Hepatocyte (in vitro differentiated cells): ENCODE measurements around the gene DOCK3. TPM values are rescaled to one million over a fixed set of nuclear protein-coding genes. Genes with fewer than 3 reads are reported as not detected.

Experiments used
- DNase-seq: peaks from one replicate; pipeline ENCODE4 v3.0.0-alpha.2; 2016; ENCODE audit warnings: low spot score
- H2AFZ ChIP-seq: fragments of 200-600 bp; sonication (generic); 2 replicates; pipeline ENCODE4 v1.6.0; 2016; ENCODE audit warnings: antibody characterized with exemption, mild to moderate bottlenecking
- H3K27ac ChIP-seq: fragments of 200-600 bp; sonication (generic); 2 replicates; pipeline ENCODE4 v1.5.1; 2016; ENCODE audit warnings: mild to moderate bottlenecking
- H3K27me3 ChIP-seq: fragments of 200-600 bp; sonication (generic); 2 replicates; pipeline ENCODE4 v1.6.1; 2016
- H3K36me3 ChIP-seq: fragments of 200-600 bp; sonication (generic); replicated peaks from 2 replicates; pipeline ENCODE4 v1.5.1; 2016; ENCODE audit warnings: low read depth; ENCODE audit not compliant: insufficient read depth
- H3K4me1 ChIP-seq: fragments of 200-600 bp; sonication (generic); 2 replicates; pipeline ENCODE4 v1.5.1; 2016; ENCODE audit warnings: mild to moderate bottlenecking, moderate library complexity; ENCODE audit not compliant: insufficient read depth
- H3K4me2 ChIP-seq: fragments of 200-600 bp; sonication (generic); 2 replicates; pipeline ENCODE4 v1.6.0; 2016
- H3K4me3 ChIP-seq: fragments of 200-600 bp; sonication (generic); 2 replicates; pipeline ENCODE4 v1.5.1; 2016; ENCODE audit warnings: mild to moderate bottlenecking
- H3K79me2 ChIP-seq: fragments of 200-600 bp; sonication (generic); 2 replicates; pipeline ENCODE4 v1.6.0; 2017; ENCODE audit warnings: mild to moderate bottlenecking
- H3K9me2 ChIP-seq: fragments of 200-600 bp; sonication (generic); replicated peaks from 2 replicates; pipeline ENCODE4 v1.6.0; 2017; ENCODE audit warnings: mild to moderate bottlenecking; ENCODE audit not compliant: insufficient read depth
- H3K9me3 ChIP-seq: fragments of 200-600 bp; sonication (generic); 2 replicates; pipeline ENCODE4 v1.5.1; 2016; ENCODE audit warnings: low read depth, mild to moderate bottlenecking
- H4K20me1 ChIP-seq: fragments of 200-600 bp; sonication (generic); 2 replicates; pipeline ENCODE4 v1.6.0; 2016; ENCODE audit warnings: mild to moderate bottlenecking; ENCODE audit not compliant: insufficient read depth, poor library complexity, severe bottlenecking
- EZH2 ChIP-seq: fragments of 200-600 bp; sonication (generic); IDR thresholded peaks from 2 replicates; pipeline ENCODE4 v1.6.1; 2016; ENCODE audit warnings: antibody characterized with exemption, mild to moderate bottlenecking, borderline replicate concordance
- EZH2phosphoT487 ChIP-seq: fragments of 200-600 bp; sonication (generic); IDR thresholded peaks from one replicate; pipeline ENCODE4 v1.6.1; 2018; ENCODE audit warnings: antibody characterized with exemption, mild to moderate bottlenecking, low read depth, moderate library complexity; ENCODE audit not compliant: unreplicated experiment, severe bottlenecking
- WGBS: methylation state at CpG from one replicate; pipeline ENCODE4 v1.1.6; 2016; ENCODE audit warnings: low lambda C conversion rate; ENCODE audit errors: missing lambda C conversion rate; 5-methylcytosine and 5-hydroxymethylcytosine counted together
- polyA plus RNA-seq: library from polyadenylated mRNA; unstranded; fragments of >200 nt; fragmentation: Nextera tagmentation; extraction: Ambion mirVana; gene quantifications from 2 replicates; pipeline ENCODE4 v1.2.1, GENCODE V29; 2016
- total RNA-seq: library from RNA; depleted of rRNA; stranded (reverse); fragments of >200 nt; gene quantifications from 2 replicates; pipeline ENCODE4 v1.2.3, GENCODE V29; 2014
- TF ChIP-seq, protein P1 (sequence below): fragments of 200-600 bp; sonication (generic); IDR thresholded peaks from 2 replicates; pipeline ENCODE4 v1.5.1; 2016; ENCODE audit warnings: antibody characterized with exemption, mild to moderate bottlenecking; ENCODE audit not compliant: poor library complexity

The DOCK3 gene
- total and polyA plus RNA-seq, 2 experiments from 2014 or later, result 0.77 to 1.6 TPM

DNA sequence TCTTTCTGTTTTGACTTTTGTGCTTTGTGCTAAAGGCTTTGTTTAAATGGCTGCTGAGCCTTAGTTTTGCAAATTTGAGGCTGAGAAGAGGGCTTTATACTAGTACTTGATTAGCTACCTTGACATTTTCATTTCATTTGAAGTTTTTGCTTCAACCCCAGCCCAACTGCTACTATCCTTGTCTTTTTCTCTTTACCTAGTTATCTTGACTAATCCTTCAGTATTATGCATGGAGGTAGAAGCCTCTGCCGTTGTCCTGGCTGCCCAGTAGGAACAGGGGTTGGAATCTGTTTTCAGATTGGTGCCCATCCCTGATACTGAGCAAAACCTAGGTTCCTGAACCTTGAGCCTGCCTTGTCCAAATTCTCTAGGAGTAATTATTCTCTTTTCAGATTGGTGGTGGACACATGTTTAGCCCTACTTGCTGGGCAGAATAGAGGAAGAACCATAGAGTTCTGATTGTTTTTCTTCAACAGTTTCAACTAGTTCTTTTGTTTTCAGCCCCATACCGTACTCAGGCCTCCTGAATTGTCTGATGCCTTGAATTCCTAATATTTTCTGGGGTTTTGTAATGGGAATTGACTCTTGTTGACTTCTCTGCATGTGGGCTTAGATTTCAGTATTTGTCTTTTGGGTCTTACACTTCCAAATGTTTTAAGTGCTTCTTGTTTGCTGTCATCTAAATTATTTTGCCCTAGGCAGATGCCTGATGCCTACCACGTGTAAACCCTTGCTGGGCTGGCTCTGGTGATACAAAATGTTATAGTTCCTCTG is 143.2 kb downstream of the DOCK3 start:
- no peaks in the 10 kb centered on the region for H3K9me2 ChIP-seq
- WGBS, result 36% methylated on average over 3 of the region's 3 CpGs
- H3K4me1 ChIP-seq, result no peaks in the 10 kb centered on the region
- H4K20me1 ChIP-seq, result no peaks in the 10 kb centered on the region
- TF ChIP-seq EZH2phosphoT487 (no peak), EZH2 (no peak)
- TF ChIP-seq, protein P1, sequence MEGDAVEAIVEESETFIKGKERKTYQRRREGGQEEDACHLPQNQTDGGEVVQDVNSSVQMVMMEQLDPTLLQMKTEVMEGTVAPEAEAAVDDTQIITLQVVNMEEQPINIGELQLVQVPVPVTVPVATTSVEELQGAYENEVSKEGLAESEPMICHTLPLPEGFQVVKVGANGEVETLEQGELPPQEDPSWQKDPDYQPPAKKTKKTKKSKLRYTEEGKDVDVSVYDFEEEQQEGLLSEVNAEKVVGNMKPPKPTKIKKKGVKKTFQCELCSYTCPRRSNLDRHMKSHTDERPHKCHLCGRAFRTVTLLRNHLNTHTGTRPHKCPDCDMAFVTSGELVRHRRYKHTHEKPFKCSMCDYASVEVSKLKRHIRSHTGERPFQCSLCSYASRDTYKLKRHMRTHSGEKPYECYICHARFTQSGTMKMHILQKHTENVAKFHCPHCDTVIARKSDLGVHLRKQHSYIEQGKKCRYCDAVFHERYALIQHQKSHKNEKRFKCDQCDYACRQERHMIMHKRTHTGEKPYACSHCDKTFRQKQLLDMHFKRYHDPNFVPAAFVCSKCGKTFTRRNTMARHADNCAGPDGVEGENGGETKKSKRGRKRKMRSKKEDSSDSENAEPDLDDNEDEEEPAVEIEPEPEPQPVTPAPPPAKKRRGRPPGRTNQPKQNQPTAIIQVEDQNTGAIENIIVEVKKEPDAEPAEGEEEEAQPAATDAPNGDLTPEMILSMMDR, result no peak
- no peak for DNase-seq
- no peak overlapping the region for H3K4me2 ChIP-seq
- H3K27me3 ChIP-seq, result no peaks in the 10 kb centered on the region
- H3K27ac ChIP-seq, result peak overlapping the region; percentile 14
- no peaks in the 10 kb centered on the region for H3K79me2 ChIP-seq
- H2AFZ ChIP-seq, result no peak overlapping the region
- H3K9me3 ChIP-seq, result no peaks in the 10 kb centered on the region
- no peak overlapping the region for H3K4me3 ChIP-seq
- H3K36me3 ChIP-seq, result no peaks in the 10 kb centered on the region

DNA sequence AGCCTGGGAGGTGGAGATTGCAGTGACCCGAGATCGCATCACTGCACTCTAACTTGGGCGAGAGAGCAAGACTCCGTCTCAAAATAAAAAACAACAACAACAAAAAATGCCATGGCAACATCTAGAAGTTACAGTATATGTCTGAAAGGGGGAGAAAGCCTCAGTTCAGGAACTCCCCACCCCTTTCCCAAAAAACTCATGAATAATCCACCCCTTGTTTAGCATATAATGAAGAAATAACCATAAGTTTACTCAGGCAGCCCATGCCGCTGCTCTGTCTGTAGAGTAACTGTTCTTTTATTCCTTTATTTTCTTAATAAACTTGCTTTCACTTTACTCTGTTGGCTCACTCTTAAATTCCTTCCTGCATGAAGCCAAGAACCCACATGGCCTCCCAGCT is 145.2 kb downstream of the DOCK3 start:
- Histone ChIP-seq H3K9me3 (no peaks in the 10 kb centered on the region), H3K4me3 (no peak overlapping the region), H3K79me2 (no peaks in the 10 kb centered on the region), H3K9me2 (no peaks in the 10 kb centered on the region), H3K27me3 (no peaks in the 10 kb centered on the region), H3K4me1 (no peaks in the 10 kb centered on the region), H2AFZ (no peak overlapping the region), H3K36me3 (no peaks in the 10 kb centered on the region), H3K4me2 (no peak overlapping the region), H3K27ac (no peak overlapping the region), H4K20me1 (no peaks in the 10 kb centered on the region)
- no peak for DNase-seq
- TF ChIP-seq EZH2phosphoT487 (no peak), EZH2 (no peak)
- TF ChIP-seq, protein P1, result no peak
- 96% methylated on average over 5 of the region's 5 CpGs for WGBS

DNA sequence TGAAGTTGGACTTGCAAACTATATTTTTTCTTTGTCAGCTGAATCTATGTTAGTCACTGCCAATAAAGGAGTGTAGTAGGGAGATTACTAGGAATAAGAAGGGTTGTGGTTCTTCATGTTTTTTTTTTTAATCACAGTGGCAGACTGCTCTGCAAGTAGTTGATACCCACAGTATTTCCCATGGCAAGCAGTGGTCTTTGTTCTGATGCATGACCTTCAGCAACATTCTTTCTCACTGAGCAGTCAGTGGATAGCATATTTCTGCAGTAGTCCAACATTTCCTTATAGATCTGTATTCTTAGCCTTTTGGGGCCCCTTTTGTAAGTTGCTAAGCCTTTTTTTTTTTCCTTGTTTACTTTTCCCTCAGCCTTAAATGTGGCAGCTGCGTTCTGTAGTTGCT is 151.1 kb downstream of the DOCK3 start:
- no peaks in the 10 kb centered on the region for H3K9me3 ChIP-seq
- H3K27ac ChIP-seq, result no peak overlapping the region
- DNase-seq, result no peak
- H4K20me1 ChIP-seq, result no peaks in the 10 kb centered on the region
- no peaks in the 10 kb centered on the region for H3K9me2 ChIP-seq
- H3K27me3 ChIP-seq, result no peaks in the 10 kb centered on the region
- TF ChIP-seq EZH2 (no peak), EZH2phosphoT487 (no peak)
- TF ChIP-seq, protein P1, result no peak
- H3K4me1 ChIP-seq, result peaks cover 5% of the 10 kb centered on the region
- H3K36me3 ChIP-seq, result no peaks in the 10 kb centered on the region
- no peaks in the 10 kb centered on the region for H3K79me2 ChIP-seq
- H2AFZ ChIP-seq, result no peak overlapping the region
- 43% methylated on average over 1 of the region's 1 CpG for WGBS
- H3K4me2 ChIP-seq, result no peak overlapping the region
- no peak overlapping the region for H3K4me3 ChIP-seq
